ENCODE data around the gene FGD4.
"Not testable (repeated sequence)": the region's sequence is repeated elsewhere in the genome, so short reads cannot be mapped to it uniquely, and the experiment has no call there.

The FGD4 gene

GRCh38 chr12:32519047-32519446 lies 119.7 kb downstream of the FGD4 start:
- no peak for DNase-seq (ENCODE audit: low read depth, low spot score)

- no peak for DNase-seq (ENCODE audit: low read depth, low spot score)
These were observed 123.2 kb downstream of the FGD4 start for GRCh38 chr12:32522331-32523221.

GRCh38 chr12:32525802-32526201 lies 126.4 kb downstream of the FGD4 start:
- DNase-seq (ENCODE audit: low read depth, low spot score), result not testable (repeated sequence)

- DNase-seq (ENCODE audit: low read depth, low spot score), result not testable (repeated sequence)
These were observed 127.0 kb downstream of the FGD4 start for GRCh38 chr12:32526343-32526742.

GRCh38 chr12:32532422-32532821 lies 133.1 kb downstream of the FGD4 start:
- no peak for DNase-seq (ENCODE audit: low read depth, low spot score)

- DNase-seq (ENCODE audit: low read depth, low spot score), result no peak
These were observed 133.6 kb downstream of the FGD4 start for GRCh38 chr12:32532951-32533350.

- not testable (repeated sequence) for DNase-seq (ENCODE audit: low read depth, low spot score)
These were observed 134.1 kb downstream of the FGD4 start for GRCh38 chr12:32533506-32533905.

GRCh38 chr12:32533971-32534590 lies 134.7 kb downstream of the FGD4 start:
- DNase-seq (ENCODE audit: low read depth, low spot score), result no peak

GRCh38 chr12:32534698-32535097 lies 135.3 kb downstream of the FGD4 start:
- no peak for DNase-seq (ENCODE audit: low read depth, low spot score)

- DNase-seq (ENCODE audit: low read depth, low spot score), result no peak
These were observed 136.1 kb downstream of the FGD4 start for GRCh38 chr12:32535288-32535999.

GRCh38 chr12:32536000-32536345 lies 136.6 kb downstream of the FGD4 start:
- DNase-seq (ENCODE audit: low read depth, low spot score), result no peak

- DNase-seq (ENCODE audit: low read depth, low spot score), result no peak
These were observed 142.5 kb downstream of the FGD4 start for GRCh38 chr12:32541754-32542374.

- DNase-seq (ENCODE audit: low read depth, low spot score), result no peak
These were observed 143.3 kb downstream of the FGD4 start for GRCh38 chr12:32542428-32543229.

GRCh38 chr12:32544893-32545292 lies 145.5 kb downstream of the FGD4 start:
- no peak for DNase-seq (ENCODE audit: low read depth, low spot score)

GRCh38 chr12:32545413-32545980 lies 146.1 kb downstream of the FGD4 start:
- no peak for DNase-seq (ENCODE audit: low read depth, low spot score)

GRCh38 chr12:32546272-32546671 lies 146.9 kb downstream of the FGD4 start:
- DNase-seq (ENCODE audit: low read depth, low spot score), result no peak

- DNase-seq (ENCODE audit: low read depth, low spot score), result no peak
These were observed 149.4 kb downstream of the FGD4 start for GRCh38 chr12:32548691-32549281.

- no peak for DNase-seq (ENCODE audit: low read depth, low spot score)
These were observed 150.3 kb downstream of the FGD4 start for GRCh38 chr12:32549675-32550079.

- no peak for DNase-seq (ENCODE audit: low read depth, low spot score)
These were observed 151.7 kb downstream of the FGD4 start for GRCh38 chr12:32551058-32551457.

GRCh38 chr12:32558903-32559302 lies 159.5 kb downstream of the FGD4 start:
- DNase-seq (ENCODE audit: low read depth, low spot score), result no peak
